Osteoblast (primary cell): ENCODE data around the gene KCNJ3. TPM values are rescaled to one million over a fixed set of nuclear protein-coding genes. Genes with fewer than 3 reads are reported as not detected.
"Not testable (repeated sequence)": the region's sequence is repeated elsewhere in the genome, so short reads cannot be mapped to it uniquely, and the experiment has no call there.

Source experiments
- DNase-seq: peaks from one replicate; pipeline ENCODE4 v3.0.0; 2011; ENCODE audit warnings: low spot score, mixed read lengths; ENCODE audit not compliant: insufficient read length; ENCODE audit errors: missing footprints
- H2AFZ ChIP-seq: 2 replicates; pipeline ENCODE4 v1.6.0; 2011; ENCODE audit warnings: mild to moderate bottlenecking, low read length
- H3K27ac ChIP-seq: 2 replicates; pipeline ENCODE4 v1.5.1; 2011; ENCODE audit warnings: mild to moderate bottlenecking, low read depth, low read length, moderate library complexity
- H3K27me3 ChIP-seq: 2 replicates; pipeline ENCODE4 v1.6.0; 2012; ENCODE audit warnings: mild to moderate bottlenecking, control low read depth, inconsistent platforms, low read length, moderate library complexity; ENCODE audit not compliant: insufficient read depth
- H3K36me3 ChIP-seq: 2 replicates; pipeline ENCODE4 v1.5.1; 2011; ENCODE audit warnings: mild to moderate bottlenecking, low read length, control low read depth, moderate library complexity; ENCODE audit not compliant: insufficient read depth
- H3K4me1 ChIP-seq: 2 replicates; pipeline ENCODE4 v1.5.1; 2011; ENCODE audit warnings: mild to moderate bottlenecking, low read length, control low read depth, moderate library complexity; ENCODE audit not compliant: insufficient read depth
- H3K4me2 ChIP-seq: 2 replicates; pipeline ENCODE4 v1.6.0; 2011; ENCODE audit warnings: mild to moderate bottlenecking, low read length; ENCODE audit not compliant: insufficient read depth
- H3K4me3 ChIP-seq: fragments of 200-600 bp; sonication (generic); 3 replicates; pipeline ENCODE4 v1.5.1; 2012; ENCODE audit warnings: mild to moderate bottlenecking, low read length, inconsistent platforms; ENCODE audit not compliant: insufficient read depth
- H3K79me2 ChIP-seq: 2 replicates; pipeline ENCODE4 v1.6.0; 2012; ENCODE audit warnings: mild to moderate bottlenecking, low read length, control low read depth, inconsistent platforms; ENCODE audit not compliant: insufficient read depth
- H3K9me3 ChIP-seq: 2 replicates; pipeline ENCODE4 v1.5.1; 2011; ENCODE audit warnings: low read depth, low read length, control low read depth
- H4K20me1 ChIP-seq: 2 replicates; pipeline ENCODE4 v1.6.0; 2012; ENCODE audit warnings: mild to moderate bottlenecking, low read length, control low read depth; ENCODE audit not compliant: insufficient read depth
- total RNA-seq: library from RNA; depleted of rRNA; stranded (reverse); fragments of >200 nt; gene quantifications from 2 replicates; pipeline ENCODE4 v1.2.3, GENCODE V29; 2012
- TF ChIP-seq, protein P1 (sequence below): IDR thresholded peaks from 2 replicates; pipeline ENCODE4 v1.5.1; 2011; ENCODE audit warnings: mild to moderate bottlenecking, low read depth, low read length, moderate library complexity; ENCODE audit errors: extremely low read depth

The KCNJ3 gene
- total RNA-seq, 1 donor, result not detected

- no peak overlapping the region for H2AFZ ChIP-seq
- TF ChIP-seq, protein P1, sequence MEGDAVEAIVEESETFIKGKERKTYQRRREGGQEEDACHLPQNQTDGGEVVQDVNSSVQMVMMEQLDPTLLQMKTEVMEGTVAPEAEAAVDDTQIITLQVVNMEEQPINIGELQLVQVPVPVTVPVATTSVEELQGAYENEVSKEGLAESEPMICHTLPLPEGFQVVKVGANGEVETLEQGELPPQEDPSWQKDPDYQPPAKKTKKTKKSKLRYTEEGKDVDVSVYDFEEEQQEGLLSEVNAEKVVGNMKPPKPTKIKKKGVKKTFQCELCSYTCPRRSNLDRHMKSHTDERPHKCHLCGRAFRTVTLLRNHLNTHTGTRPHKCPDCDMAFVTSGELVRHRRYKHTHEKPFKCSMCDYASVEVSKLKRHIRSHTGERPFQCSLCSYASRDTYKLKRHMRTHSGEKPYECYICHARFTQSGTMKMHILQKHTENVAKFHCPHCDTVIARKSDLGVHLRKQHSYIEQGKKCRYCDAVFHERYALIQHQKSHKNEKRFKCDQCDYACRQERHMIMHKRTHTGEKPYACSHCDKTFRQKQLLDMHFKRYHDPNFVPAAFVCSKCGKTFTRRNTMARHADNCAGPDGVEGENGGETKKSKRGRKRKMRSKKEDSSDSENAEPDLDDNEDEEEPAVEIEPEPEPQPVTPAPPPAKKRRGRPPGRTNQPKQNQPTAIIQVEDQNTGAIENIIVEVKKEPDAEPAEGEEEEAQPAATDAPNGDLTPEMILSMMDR, result no peak
- H4K20me1 ChIP-seq, result no peaks in the 10 kb centered on the region
Measured at GRCh38 chr2:154850532-154850931, 152.0 kb downstream of the KCNJ3 start.

DNA sequence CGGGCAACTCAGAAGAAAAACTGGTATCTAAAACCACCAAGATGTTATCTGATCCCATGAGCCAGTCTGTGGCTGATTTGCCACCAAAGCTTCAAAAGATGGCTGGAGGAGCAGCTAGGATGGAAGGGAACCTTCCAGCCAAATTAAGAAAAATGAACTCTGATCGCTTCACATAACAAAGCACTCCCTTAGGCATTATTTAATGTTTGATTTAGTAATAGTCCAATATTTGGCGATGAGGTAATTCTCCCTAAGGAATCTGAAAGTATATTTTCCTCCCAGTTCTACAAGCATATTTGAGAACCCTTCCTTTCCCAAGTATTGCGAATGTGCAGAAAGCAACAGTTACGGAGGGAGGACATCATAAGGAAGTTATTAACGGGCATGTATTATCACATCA lies 156.6 kb downstream of the KCNJ3 start:
- no peak for DNase-seq
- Histone ChIP-seq H3K79me2 (no peaks in the 10 kb centered on the region), H3K27me3 (no peaks in the 10 kb centered on the region), H4K20me1 (no peaks in the 10 kb centered on the region), H3K4me1 (no peaks in the 10 kb centered on the region), H3K9me3 (no peaks in the 10 kb centered on the region), H3K36me3 (no peaks in the 10 kb centered on the region), H3K4me3 (no peak overlapping the region), H3K4me2 (no peak overlapping the region), H3K27ac (no peak overlapping the region), H2AFZ (no peak overlapping the region)
- TF ChIP-seq, protein P1, result no peak

More at GRCh38 chr2:154850532-154850931, 152.0 kb downstream of the KCNJ3 start:
- no peak overlapping the region for H3K4me2 ChIP-seq
- H3K27ac ChIP-seq, result no peak overlapping the region
- H3K27me3 ChIP-seq, result no peaks in the 10 kb centered on the region
- DNase-seq, result no peak
- H3K4me3 ChIP-seq, result no peak overlapping the region
- H3K36me3 ChIP-seq, result no peaks in the 10 kb centered on the region
- H3K9me3 ChIP-seq, result peaks cover 4% of the 10 kb centered on the region
- no peaks in the 10 kb centered on the region for H3K4me1 ChIP-seq
- H3K79me2 ChIP-seq, result no peaks in the 10 kb centered on the region

DNA sequence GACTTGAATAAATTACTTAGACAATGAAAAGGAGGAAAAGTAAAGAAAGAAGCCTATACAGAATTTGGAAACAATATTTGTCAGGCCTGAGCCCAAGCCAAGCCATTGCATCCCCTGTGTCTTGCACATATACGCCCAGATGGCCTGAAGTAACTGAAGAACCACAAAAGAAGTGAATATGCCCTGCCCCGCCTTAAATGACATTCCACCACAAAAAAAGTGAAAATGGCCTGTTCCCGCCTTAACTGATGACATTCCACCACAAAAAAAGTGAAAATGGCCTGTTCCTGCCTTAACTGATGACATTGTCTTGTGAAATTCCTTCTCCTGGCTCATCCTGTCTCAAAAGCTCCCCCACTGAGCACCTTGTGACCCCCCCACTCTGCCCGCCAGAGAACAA lies 168.7 kb downstream of the KCNJ3 start:
- not testable (repeated sequence) for H3K4me1 ChIP-seq, H3K4me3 ChIP-seq, H3K4me2 ChIP-seq, H3K9me3 ChIP-seq, H3K79me2 ChIP-seq, H3K27me3 ChIP-seq, H4K20me1 ChIP-seq, H3K36me3 ChIP-seq, H2AFZ ChIP-seq, DNase-seq, H3K27ac ChIP-seq

- no peak overlapping the region for H3K4me2 ChIP-seq
- no peak overlapping the region for H3K4me3 ChIP-seq
- no peaks in the 10 kb centered on the region for H3K36me3 ChIP-seq
- no peak overlapping the region for H3K27ac ChIP-seq
- no peak for DNase-seq
- H3K79me2 ChIP-seq, result no peaks in the 10 kb centered on the region
- H2AFZ ChIP-seq, result no peak overlapping the region
- TF ChIP-seq, protein P1, result no peak
- no peaks in the 10 kb centered on the region for H3K27me3 ChIP-seq
- no peaks in the 10 kb centered on the region for H3K9me3 ChIP-seq
- no peaks in the 10 kb centered on the region for H3K4me1 ChIP-seq
- no peaks in the 10 kb centered on the region for H4K20me1 ChIP-seq
Measured at GRCh38 chr2:154875999-154876398, 177.5 kb downstream of the KCNJ3 start.

DNA sequence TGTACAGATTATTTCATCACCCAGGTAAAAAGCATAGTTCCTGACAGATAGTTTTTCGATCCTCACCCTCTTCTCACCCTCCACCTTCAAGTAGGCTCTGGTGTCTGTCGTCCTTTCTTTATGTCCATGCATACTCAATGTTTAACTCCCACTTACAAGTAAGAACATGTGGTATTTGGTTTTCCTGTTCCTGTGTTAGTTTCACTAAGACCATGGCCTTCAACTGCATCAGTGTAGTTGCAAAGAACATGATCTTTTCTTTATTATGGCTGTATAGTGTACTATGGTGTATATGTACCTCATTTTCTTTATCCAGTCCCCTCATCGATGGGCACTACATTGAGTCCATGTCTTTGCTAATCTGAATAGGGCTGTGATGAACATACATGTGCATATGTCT lies 184.2 kb downstream of the KCNJ3 start:
- no peak overlapping the region for H3K4me2 ChIP-seq
- no peak overlapping the region for H3K27ac ChIP-seq
- no peak for DNase-seq
- H3K4me3 ChIP-seq, result no peak overlapping the region
- no peaks in the 10 kb centered on the region for H3K79me2 ChIP-seq
- no peaks in the 10 kb centered on the region for H3K27me3 ChIP-seq
- TF ChIP-seq, protein P1, result no peak
- H4K20me1 ChIP-seq, result no peaks in the 10 kb centered on the region
- H3K36me3 ChIP-seq, result no peaks in the 10 kb centered on the region
- H2AFZ ChIP-seq, result no peak overlapping the region
- H3K9me3 ChIP-seq, result peaks cover 10% of the 10 kb centered on the region
- H3K4me1 ChIP-seq, result no peaks in the 10 kb centered on the region
